Gastrocnemius medialis (tissue), 4 donors: ENCODE results near the gene GYG2. TPM values are rescaled to one million over a fixed set of nuclear protein-coding genes. Genes with fewer than 3 reads are reported as not detected.

Experiments used
- ATAC-seq, 2 donors: fragments of 150-250 bp; one replicate each; pipeline ENCODE4 v1.9.1; 2016
- DNase-seq, 2 donors: peaks; one replicate each; pipeline ENCODE4 v3.0.0-alpha.2; 2019
- H3K27ac ChIP-seq, 4 donors: fragments of 200-600 bp; sonication (generic); 1 replicate in 1 of 4; 2 replicates in 3 of 4; pipeline ENCODE4 v1.5.1; 2016 to 2018; ENCODE audit warnings: mild to moderate bottlenecking in 2 of 4, moderate library complexity in 1 of 4
- H3K27me3 ChIP-seq, 3 donors: fragments of 200-600 bp; sonication (generic) in 2 of 3; 1 replicate in 1 of 3; 2 replicates in 2 of 3; pipeline versions ENCODE4 v1.5.1 to v1.6.0; 2016 to 2019; ENCODE audit warnings: mild to moderate bottlenecking in 1 of 3, moderate library complexity in 1 of 3
- H3K36me3 ChIP-seq, 2 donors: fragments of 200-600 bp; sonication (generic) in 1 of 2; one replicate each; pipeline ENCODE4 v1.5.1; 2017 to 2018
- H3K4me1 ChIP-seq, 2 donors: fragments of 200-600 bp; sonication (generic) in 1 of 2; one replicate each; pipeline ENCODE4 v1.5.1; 2016 to 2017; ENCODE audit warnings: mild to moderate bottlenecking in 2 of 2
- H3K4me3 ChIP-seq, 4 donors: fragments of 200-600 bp; sonication (generic) in 3 of 4; 1 replicate in 1 of 4; 2 replicates in 3 of 4; pipeline ENCODE4 v1.5.1; 2016 to 2019; ENCODE audit warnings: mild to moderate bottlenecking in 2 of 4
- H3K9me3 ChIP-seq, 3 donors: fragments of 200-600 bp; sonication (generic) in 2 of 3; 1 replicate in 1 of 3; 2 replicates in 2 of 3; pipeline ENCODE4 v1.5.1; 2016 to 2019
- CTCF ChIP-seq, 5 experiments: fragments of 450-650 bp in 3 of 5; fragments of 200-600 bp in 2 of 5; sonication (generic) in 2 of 5; IDR thresholded peaks in 4 of 5; conservative IDR thresholded peaks in 1 of 5; 1 replicate in 4 of 5; 2 replicates in 1 of 5; pipeline ENCODE4 v1.5.1; 2016 to 2019; ENCODE audit warnings: antibody characterized with exemption in 5 of 5, mild to moderate bottlenecking in 3 of 5, moderate library complexity in 3 of 5
- POLR2A ChIP-seq, 2 donors: fragments of 450-650 bp; IDR thresholded peaks; one replicate each; pipeline ENCODE4 v1.6.1; 2017; ENCODE audit warnings: antibody characterized with exemption in 2 of 2, mild to moderate bottlenecking in 2 of 2, moderate library complexity in 2 of 2
- in situ Hi-C, 4 donors: fragments of 200-750 bp; cut with MboI; loops; one replicate each; pipeline versions ENCODE4 v1.15.0 to v1.8.0; 2017; ENCODE audit warnings: low sequenced_read_pairs in 4 of 4
- intact Hi-C: fragments of 100-400 bp; cut with DNase I; formaldehyde crosslinking; loops from one replicate; pipeline ENCODE4 v1.15.1; 2023; ENCODE audit warnings: low total_unique reads
- total RNA-seq, 4 donors: library from RNA; depleted of rRNA; stranded (reverse); fragments of >200 nt; gene quantifications; one replicate each; pipeline versions ENCODE4 v1.1.0 to v1.2.3, GENCODE V29; 2016

The GYG2 gene
- total RNA-seq, 4 donors from 2014 or later: 0.67 to 0.92 TPM; not detected in 2

- intact Hi-C loops: no loop called here
- Histone ChIP-seq H3K9me3 (no peaks in the 10 kb centered on the region), H3K27ac (no peak overlapping the region), H3K36me3 (no peaks in the 10 kb centered on the region), H3K4me1 (no peaks in the 10 kb centered on the region), H3K4me3 (no peak overlapping the region), H3K27me3 (peaks cover 0 to 7% (median 0%) of the 10 kb centered on the region in 3 donors)
- TF ChIP-seq CTCF (IDR thresholded peaks at IDR 0.05 in 4 of 5, conservative IDR thresholded peaks at IDR 0.05 in 1 of 5) (peak in 1 of 5 experiments; percentile 31), POLR2A (IDR thresholded peaks at IDR 0.05) (no peak)
- in situ Hi-C loops: loop anchor here in 3 of 4 donors (5.0 to 25.0 kb wide), 3 partner anchors 157 to 175 kb away; no protein-coding TSS in a partner anchor
- ATAC-seq (no peak), DNase-seq (no peak)
Measured at GRCh38 chrX:2819345-2820135, 9.2 kb upstream of the GYG2 start.

GRCh38 chrX:2820136-2820771 lies 8.5 kb upstream of the GYG2 start:
- Histone ChIP-seq H3K4me3 (no peak overlapping the region), H3K27ac (no peak overlapping the region), H3K27me3 (peaks cover 0 to 7% (median 0%) of the 10 kb centered on the region in 3 donors), H3K9me3 (no peaks in the 10 kb centered on the region), H3K36me3 (no peaks in the 10 kb centered on the region), H3K4me1 (no peaks in the 10 kb centered on the region)
- no peak for DNase-seq
- in situ Hi-C loops: loop anchor here in 1 of 4 donors (25.0 kb wide), 1 partner anchor 158 kb away; no protein-coding TSS in a partner anchor
- TF ChIP-seq POLR2A (IDR thresholded peaks at IDR 0.05) (no peak), CTCF (IDR thresholded peaks at IDR 0.05 in 4 of 5, conservative IDR thresholded peaks at IDR 0.05 in 1 of 5) (no peak)
- intact Hi-C loops: no loop called here
- ATAC-seq: no peak

- H3K36me3 ChIP-seq: no peaks in the 10 kb centered on the region
- H3K4me3 ChIP-seq: no peak overlapping the region
- no peak overlapping the region for H3K27ac ChIP-seq
- in situ Hi-C loops: loop anchor here in 1 of 4 donors (25.0 kb wide), 1 partner anchor 162 kb away; no protein-coding TSS in a partner anchor
- intact Hi-C loops: no loop called here
- no peaks in the 10 kb centered on the region for H3K4me1 ChIP-seq
- H3K9me3 ChIP-seq: no peaks in the 10 kb centered on the region
- ATAC-seq (no peak), DNase-seq (no peak)
- H3K27me3 ChIP-seq: peaks cover 0 to 12% (median 9%) of the 10 kb centered on the region in 3 donors
- TF ChIP-seq POLR2A (IDR thresholded peaks at IDR 0.05) (no peak), CTCF (IDR thresholded peaks at IDR 0.05 in 4 of 5, conservative IDR thresholded peaks at IDR 0.05 in 1 of 5) (no peak)
Measured at GRCh38 chrX:2823795-2824386, 4.8 kb upstream of the GYG2 start.

GRCh38 chrX:2824886-2825285 lies 3.8 kb upstream of the GYG2 start:
- H3K27ac ChIP-seq: no peak overlapping the region
- TF ChIP-seq POLR2A (IDR thresholded peaks at IDR 0.05) (no peak), CTCF (IDR thresholded peaks at IDR 0.05 in 4 of 5, conservative IDR thresholded peaks at IDR 0.05 in 1 of 5) (no peak)
- H3K9me3 ChIP-seq: no peaks in the 10 kb centered on the region
- ATAC-seq (no peak), DNase-seq (no peak)
- intact Hi-C loops (no loop called here), in situ Hi-C loops (loop anchor here in 1 of 4 donors (25.0 kb wide), 1 partner anchor 163 kb away; no protein-coding TSS in a partner anchor)
- no peaks in the 10 kb centered on the region for H3K36me3 ChIP-seq
- no peaks in the 10 kb centered on the region for H3K4me1 ChIP-seq
- peaks cover 0 to 20% (median 19%) of the 10 kb centered on the region in 3 donors for H3K27me3 ChIP-seq
- no peak overlapping the region for H3K4me3 ChIP-seq
